GM12875 (cell line): Measurements from ENCODE around the gene AGAP1.
A peak's percentile ranks its signal among the peaks of the same experiment; 100 is the strongest.

Experiments
- H3K4me3 ChIP-seq: one replicate; pipeline ENCODE4 v1.5.1; 2011; ENCODE audit warnings: low read depth, low read length, control low read depth
- TF ChIP-seq, protein P1 (sequence below): IDR thresholded peaks from 2 replicates; pipeline ENCODE4 v1.5.1; 2011; ENCODE audit warnings: low read depth, mild to moderate bottlenecking, control low read depth, inconsistent platforms, low read length, moderate library complexity, borderline replicate concordance; ENCODE audit not compliant: insufficient read depth

AGAP1 gene

DNA sequence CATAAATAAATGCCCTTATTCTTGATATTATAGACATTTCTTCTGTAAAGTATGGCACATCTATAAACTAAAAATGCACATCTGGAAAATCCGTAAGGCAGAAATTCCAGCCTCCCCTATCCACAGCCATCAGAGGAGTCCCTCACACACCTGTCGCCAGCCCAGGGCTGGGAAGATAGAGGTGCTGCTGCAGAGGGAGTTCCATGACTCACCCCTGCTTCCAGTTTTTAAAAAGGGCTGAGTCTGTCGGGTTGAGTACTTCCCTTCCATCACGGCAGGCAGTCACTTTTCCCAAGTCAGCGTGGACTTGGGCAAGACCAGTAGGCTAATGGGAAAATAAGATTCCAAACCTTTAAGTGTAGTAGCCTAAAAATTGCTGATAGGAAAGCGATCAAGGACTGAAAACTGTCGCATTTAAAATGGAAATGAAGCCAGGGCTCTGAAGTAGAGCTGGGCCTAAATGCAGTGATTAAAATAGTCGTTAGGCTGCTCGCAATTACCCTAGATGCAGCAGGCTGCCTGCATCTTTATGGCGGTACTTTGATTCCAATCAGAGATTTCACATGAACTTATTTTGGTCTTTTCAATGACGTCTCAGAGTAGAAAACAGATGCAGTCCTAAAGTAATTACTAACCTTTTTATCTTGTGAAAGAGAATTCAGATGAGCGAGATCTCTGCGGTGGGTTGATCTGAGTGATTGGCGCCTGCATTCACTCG is 280.5 kb downstream of the AGAP1 start:
- no peak overlapping the region for H3K4me3 ChIP-seq
- TF ChIP-seq, protein P1, sequence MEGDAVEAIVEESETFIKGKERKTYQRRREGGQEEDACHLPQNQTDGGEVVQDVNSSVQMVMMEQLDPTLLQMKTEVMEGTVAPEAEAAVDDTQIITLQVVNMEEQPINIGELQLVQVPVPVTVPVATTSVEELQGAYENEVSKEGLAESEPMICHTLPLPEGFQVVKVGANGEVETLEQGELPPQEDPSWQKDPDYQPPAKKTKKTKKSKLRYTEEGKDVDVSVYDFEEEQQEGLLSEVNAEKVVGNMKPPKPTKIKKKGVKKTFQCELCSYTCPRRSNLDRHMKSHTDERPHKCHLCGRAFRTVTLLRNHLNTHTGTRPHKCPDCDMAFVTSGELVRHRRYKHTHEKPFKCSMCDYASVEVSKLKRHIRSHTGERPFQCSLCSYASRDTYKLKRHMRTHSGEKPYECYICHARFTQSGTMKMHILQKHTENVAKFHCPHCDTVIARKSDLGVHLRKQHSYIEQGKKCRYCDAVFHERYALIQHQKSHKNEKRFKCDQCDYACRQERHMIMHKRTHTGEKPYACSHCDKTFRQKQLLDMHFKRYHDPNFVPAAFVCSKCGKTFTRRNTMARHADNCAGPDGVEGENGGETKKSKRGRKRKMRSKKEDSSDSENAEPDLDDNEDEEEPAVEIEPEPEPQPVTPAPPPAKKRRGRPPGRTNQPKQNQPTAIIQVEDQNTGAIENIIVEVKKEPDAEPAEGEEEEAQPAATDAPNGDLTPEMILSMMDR: no peak

DNA sequence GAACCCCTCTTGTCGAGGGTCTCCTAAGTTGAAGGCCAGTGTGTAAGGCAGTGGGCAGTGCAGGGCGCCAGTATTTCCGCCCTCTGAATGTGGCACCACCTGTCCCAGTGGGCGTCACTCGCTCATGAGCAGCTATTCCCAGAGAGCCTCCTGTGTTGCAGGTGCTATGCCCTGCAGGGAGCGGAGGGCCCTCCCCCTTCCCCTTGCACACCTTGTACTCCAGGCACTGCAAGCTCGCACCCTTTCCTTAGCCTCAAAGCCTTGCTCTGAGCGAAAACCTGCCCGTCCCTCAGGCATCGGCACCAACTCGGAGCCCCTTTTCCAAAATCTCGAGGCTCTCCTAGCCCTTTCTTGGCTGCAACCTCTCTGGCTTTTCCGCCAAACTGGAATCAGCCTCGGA is 282.7 kb downstream of the AGAP1 start:
- TF ChIP-seq, protein P1: no peak
- H3K4me3 ChIP-seq: no peak overlapping the region

DNA sequence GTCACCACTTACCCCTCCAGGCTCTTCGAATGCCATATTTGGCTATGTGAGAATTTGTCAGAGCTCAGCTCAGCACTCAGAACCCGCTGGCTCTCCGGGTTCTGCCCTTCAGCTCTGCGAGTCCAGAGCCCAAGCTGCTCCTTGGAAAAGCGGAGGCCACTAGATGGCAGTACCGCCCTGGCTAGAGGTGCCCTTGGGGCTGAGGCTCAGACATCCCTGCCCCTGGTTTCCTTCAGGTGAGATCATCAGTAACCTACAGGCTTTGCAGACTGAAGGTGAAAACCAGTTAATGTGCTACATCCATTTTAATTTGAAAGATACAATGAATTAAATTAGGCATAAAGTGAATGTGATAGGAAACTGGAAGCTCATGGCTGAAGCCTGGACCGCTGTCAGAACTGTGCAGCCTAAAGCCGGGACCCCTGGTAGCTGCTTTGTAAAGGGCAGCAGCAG is 285.6 kb downstream of the AGAP1 start:
- H3K4me3 ChIP-seq: no peak overlapping the region
- TF ChIP-seq, protein P1: peak; percentile 89

DNA sequence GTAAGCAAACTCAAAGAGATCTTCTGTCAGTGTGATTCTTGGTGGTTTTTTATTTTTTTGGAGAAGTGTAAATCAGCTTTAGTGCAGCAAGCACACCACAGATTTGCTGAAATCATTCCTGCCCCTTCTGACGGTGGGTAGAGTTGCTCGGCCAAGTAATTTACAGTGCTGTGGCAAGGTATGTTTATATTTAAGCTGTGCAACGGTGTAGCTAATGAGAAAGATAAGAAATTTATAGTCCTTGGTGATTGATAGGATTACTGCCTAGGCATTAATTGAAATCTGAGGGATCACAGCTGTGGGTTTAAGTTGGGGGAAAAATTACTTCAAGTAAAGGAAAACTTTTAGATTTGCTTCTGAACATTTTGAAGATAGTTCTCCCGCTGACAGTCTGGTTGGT is 286.6 kb downstream of the AGAP1 start:
- H3K4me3 ChIP-seq: no peak overlapping the region
- TF ChIP-seq, protein P1: no peak

DNA sequence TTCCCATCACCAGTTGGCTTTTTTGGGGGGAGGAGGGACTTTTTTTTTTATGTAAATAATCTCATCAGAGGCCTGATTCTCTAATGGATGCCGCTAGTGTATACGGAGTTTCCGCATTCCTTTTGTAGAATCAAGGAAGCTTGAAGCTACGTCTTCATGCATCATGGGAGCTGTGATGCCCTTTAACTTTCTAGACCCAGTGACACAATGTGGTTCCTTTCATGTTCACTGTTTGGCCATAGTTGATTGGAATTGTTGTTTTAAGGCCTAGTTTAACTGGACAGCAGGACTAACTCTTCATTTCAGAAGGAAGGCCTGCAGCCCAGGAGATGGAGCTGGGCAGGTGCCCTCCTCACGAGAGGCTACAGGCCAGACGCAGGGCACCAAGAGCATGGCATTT is 287.9 kb downstream of the AGAP1 start:
- no peak overlapping the region for H3K4me3 ChIP-seq
- TF ChIP-seq, protein P1: no peak

DNA sequence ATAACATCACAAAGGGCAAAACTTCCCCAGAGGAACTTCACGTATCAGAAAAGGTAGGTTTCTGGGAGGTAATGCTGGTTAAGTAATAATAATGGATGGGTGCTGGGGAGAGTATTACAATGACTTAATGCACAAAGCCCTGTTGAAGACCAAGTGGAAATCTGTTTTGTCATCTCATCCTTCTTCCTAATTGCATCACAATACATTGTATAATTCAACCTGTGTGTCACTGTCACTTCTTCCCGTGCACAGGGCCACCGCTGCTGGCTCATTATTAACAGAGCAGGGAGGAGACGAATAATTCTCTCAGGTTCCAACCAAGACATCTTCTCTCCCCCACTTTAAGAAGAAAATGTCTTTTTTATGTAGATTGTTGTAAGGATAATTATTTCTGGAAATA is 290.9 kb downstream of the AGAP1 start:
- no peak overlapping the region for H3K4me3 ChIP-seq
- TF ChIP-seq, protein P1: no peak

DNA sequence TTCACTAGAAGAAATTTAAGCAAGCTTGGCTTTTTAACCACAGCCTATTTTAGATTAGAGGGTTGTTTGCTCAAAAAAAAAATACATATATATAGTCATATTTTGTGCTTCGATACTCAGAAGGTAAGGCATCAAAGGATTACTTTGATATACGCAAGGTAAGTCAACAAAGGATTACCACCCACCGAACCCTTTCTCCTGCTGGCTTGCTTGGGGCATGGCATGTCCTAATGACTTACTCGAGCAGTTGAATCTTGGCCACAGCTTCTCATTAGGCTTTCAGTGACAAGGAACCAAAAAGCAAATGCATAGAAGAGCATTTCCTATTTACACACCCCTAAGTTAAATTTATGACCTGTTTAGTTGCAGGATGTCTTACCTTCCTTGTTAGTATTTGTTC is 295.7 kb downstream of the AGAP1 start:
- TF ChIP-seq, protein P1: no peak
- no peak overlapping the region for H3K4me3 ChIP-seq
